Glomerular visceral epithelial cell (primary cell): Measurements from ENCODE around the gene PLEKHH1.
A peak's percentile ranks its signal among the peaks of the same experiment; 100 is the strongest.

Experiments
- DNase-seq: peaks from one replicate; pipeline ENCODE4 v3.0.0-alpha.2; 2016; ENCODE audit errors: extremely low spot score

Gene PLEKHH1

DNA sequence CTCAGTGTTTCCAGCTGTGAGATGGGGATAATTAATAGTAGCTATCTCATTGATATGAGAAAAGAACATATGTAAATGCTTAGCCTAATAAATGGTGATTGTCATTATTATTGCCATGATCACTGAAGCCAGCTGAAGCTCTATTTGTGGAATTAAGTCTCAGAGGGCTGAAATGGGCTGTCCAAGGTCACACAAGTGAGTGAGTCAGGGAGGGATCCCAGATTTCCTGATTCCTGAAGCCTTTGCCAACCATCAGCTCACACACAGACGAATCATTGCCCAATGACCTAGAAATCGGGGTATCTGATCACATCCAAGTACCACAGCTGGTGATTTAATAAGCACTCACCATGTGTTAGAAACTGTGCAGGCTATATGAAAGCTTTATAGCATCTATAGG is 23.0 kb upstream of the PLEKHH1 start:
- no peak for DNase-seq

DNA sequence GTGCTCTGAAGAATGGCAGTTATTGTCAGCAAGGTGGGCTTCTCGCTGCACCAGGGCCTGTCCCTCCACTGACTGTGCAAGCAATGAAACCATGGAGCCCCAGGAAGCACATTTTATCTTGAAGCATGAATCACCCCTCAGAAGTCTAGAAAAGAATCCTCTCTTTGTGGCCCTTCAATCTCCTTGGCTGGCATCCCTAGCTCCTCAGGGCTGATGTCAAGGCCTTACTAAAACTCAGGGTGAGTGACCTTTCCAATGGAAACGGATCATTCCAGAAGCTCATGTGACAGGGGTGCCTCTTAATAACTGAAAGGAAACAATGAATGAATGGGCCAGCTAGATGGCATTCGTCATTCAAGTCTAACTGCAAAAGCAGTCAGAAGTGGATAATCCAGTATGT is 22.3 kb upstream of the PLEKHH1 start:
- DNase-seq = no peak

DNA sequence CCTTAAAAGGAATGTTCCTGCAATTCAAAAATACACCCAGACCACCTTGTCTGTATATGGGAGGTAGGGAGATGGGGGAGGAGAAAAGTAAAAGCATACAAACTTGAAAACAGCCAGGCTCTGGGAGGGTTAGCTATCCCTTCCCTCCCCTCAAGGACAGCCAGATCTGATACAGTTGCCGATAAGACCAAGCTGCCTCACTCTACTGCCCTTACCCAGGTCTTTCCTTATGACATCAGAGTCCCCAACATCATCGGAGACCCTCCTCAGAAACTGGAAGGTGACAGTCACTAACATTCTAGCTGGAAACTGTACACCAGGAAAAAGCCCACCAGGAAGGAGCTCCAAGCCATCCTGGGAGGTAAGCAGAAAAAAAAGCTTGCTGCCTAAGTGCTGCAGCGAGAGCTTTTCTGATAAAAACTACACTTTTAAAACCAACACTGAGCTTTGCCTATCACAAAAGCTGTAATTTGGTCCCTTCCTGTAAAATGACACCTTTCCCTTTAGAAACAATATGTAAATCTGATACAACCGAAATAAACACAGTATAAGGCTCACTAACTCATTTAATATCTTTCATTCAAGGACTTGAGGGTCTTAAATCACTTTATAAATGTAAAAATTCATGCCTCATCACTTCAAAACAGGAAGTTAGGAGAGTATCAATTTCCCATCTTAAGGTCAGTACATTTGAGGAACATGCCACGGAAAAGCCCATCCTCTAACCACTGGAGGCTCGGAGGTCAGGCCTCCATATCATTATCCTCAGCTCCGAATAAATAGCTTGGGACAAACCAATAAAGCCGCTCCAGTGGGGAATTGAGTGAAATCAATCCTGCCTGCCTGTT is 20.4 kb upstream of the PLEKHH1 start:
- no peak for DNase-seq

DNA sequence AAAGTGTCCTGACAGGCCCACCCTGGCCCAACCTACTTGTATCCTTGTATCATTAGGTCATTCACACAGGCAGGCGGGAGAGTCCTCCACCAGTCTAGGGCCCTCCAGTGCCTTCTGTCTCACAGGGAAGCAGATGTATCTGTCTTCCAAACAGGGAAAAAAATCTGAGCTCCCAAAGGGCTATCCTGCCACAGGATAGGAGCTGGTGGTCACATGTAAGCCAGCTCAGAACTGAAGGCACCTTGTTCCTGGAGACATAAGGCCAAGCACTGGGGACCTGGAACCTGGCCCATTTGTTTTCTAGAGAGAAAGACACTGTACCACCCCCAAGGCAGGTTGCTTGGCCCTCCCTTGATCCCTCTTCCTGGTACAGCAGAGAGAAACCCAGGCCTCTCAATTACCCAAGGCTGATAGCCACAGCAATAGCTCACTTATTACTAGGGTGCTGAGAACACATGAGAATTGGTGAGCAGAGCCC is 19.4 kb upstream of the PLEKHH1 start:
- peak; percentile 21 for DNase-seq

DNA sequence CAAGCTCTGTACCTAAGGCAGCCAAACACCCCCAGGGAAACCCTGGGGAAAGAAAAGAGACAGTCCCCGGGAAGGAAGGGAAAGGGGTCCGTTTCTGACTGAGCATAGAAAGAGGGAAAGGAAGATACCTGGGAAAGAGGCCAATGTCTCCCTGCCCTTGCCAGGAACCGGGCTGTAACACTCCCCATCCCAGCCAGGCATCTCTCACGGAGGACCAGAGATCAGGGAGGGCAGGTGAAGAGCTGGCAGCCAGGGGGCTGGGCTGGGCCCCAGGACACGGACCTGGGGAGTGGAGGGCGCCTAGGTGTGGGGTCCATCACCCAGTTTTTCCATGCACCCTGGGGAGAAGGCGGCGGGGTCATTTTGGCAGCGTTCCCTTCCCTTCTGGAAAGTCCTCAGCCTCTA is 18.9 kb upstream of the PLEKHH1 start:
- DNase-seq = no peak

DNA sequence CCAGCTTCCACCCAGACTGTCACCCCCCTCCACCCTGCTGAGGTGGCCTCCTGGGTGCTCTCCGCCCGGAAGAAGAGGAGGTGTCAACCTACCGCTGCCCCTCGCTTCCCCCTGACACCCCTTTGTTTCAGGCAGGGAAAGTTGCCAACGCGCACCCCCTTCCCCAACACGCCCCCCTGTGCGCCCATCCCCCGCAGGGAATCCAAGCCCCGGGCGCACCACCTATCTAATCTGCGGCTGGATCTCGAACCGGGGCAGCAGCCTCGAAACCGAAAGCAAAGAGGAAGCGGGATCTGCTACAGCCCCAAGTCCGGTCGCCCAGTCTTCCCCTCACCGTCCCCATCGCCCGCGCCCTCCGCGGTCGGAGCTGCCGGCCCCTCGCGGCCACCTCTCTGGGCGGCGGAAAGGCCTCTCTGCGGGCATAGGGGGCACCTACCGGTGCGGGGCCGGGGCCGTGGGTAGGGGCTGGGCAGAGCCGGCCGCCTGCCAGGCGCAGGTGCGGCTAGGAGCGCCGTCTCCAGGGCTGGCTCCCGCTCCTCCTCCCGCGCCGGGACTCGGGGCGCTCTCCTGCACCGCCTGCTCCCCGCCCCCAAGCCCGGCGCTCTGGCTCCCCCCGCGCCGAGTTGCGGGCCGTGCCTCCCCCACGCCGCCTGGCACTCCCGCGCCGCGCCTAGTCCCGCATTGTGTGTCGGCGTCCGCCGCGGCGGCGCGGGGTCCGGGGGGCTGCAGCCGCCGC is 18.3 kb upstream of the PLEKHH1 start:
- peak; percentile 37 for DNase-seq

DNA sequence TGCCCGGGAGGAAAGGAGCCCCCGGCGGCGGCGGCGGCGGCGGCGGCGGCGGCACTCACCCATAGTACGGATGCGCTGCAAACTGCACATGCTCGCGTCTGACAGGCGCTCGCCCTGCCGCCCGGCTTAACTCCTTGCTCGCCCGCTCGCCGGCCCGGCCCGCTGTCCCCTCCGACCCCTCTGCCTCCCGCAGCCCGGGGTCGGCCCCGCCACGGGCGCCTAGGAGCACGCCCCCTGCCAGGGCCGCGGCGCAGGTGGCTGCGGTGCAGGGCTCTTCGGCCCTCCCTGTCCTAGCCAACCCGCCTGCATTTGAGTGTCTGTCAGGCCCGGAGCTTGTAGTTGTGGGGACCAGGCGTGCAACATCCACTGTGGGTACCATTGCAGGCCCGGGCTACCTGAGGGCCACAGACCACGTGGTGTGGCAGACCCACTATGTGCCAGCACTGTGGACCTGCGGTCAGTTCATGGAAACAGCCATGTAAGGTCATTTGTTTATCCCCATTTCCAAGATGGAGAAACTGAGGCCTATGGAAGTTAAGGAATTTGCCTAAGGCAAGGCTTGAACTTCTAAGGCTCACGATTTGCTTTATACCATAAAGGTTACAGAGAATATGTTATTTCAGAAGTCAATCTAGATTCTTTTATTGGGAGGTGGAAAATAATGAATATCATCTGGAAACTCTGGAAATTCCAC is 17.6 kb upstream of the PLEKHH1 start:
- DNase-seq = peak; percentile 25

DNA sequence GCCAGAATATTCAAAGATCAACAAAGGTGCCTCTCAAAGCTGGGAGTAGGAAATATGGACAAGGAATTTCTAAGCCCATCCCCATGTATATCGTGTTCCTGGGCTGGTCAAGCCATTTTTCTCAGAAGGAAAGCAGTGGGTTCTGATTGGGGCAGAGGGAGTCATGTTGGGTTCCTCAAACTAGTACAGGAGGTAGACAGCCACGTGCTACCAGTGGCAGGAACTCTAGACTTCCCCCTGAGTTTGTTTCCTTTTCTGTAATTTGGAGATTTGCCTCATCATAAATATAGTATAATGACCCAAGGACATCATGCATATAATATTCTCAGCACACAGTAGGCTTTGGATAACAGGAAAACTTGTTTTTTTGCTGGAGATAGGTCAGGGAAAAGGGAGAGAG is 16.4 kb upstream of the PLEKHH1 start:
- DNase-seq = no peak

DNA sequence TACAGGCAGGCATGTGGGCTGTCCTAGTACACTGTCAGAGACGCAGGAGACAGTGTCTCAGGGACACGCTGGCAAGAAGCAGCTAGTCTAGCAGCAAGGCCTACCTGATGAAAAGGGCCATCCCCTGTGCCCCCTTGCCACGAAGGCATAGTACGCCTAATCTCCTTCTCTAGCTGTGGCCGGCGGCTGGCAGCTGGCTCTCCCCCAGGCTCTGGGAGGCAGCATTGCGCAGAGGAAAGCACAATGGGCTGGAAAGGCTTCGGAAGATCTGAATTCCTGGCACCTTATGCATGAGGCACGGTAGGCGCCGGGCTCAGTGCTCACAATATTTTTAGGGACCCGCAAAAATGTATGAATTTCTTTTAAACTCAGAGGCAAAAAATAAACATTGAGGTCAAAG is 16.0 kb upstream of the PLEKHH1 start:
- peak; percentile 15 for DNase-seq

DNA sequence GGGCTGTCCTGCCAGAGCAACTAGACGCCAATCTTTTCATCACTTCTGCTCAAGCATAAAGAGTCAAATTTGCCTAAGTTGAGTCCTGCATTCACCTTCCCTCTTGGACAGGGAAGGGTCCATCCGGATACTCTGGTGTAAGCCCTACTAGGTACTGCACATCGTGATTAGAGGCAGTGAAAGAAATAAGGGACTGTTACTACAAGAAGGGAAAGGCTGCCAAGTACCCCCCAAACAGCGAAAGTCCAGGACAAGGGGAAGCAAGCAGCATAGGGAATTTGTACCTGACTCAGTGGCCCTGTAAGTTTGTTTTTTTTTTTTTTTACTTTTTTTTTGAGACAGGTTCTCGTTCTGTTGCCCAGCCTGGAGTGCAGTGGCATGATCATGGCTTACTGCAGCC is 13.7 kb upstream of the PLEKHH1 start:
- no peak for DNase-seq

DNA sequence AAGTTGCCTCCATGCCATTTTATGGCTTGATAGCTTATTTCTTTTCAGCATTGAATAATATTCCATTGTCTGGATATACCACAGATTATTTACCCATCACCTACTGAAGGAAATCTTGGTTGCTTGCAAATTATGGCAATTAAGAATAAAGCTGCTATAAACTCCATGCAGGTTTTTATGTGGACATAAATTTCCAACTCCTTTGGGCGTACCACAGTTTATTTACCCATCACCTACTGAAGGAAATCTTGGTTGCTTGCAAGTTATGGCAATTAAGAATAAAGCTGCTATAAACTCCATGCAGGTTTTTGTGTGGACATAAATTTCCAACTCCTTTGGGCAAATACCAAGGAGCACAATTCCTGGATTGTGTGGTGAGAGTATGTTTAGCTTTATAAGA is 12.6 kb upstream of the PLEKHH1 start:
- no peak for DNase-seq

DNA sequence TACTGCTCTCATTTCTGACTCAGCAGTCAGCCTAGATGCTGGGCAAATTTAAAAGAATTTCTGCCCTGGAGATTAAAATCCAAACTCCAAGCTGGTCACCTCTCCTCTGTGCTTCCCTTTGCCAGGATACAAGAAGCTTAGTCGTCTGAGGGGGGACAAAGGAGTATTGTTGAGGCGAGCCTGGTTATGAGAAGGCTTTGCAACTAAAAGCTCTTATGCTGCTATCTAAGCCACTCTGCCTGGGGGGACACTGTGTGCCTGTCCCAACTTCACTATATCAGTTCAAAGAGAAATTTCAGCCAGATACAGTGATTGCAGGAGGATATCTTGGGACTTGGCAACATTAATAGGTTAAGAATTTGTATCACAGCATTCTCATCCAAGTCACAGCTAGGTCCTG is 10.8 kb upstream of the PLEKHH1 start:
- DNase-seq = no peak

DNA sequence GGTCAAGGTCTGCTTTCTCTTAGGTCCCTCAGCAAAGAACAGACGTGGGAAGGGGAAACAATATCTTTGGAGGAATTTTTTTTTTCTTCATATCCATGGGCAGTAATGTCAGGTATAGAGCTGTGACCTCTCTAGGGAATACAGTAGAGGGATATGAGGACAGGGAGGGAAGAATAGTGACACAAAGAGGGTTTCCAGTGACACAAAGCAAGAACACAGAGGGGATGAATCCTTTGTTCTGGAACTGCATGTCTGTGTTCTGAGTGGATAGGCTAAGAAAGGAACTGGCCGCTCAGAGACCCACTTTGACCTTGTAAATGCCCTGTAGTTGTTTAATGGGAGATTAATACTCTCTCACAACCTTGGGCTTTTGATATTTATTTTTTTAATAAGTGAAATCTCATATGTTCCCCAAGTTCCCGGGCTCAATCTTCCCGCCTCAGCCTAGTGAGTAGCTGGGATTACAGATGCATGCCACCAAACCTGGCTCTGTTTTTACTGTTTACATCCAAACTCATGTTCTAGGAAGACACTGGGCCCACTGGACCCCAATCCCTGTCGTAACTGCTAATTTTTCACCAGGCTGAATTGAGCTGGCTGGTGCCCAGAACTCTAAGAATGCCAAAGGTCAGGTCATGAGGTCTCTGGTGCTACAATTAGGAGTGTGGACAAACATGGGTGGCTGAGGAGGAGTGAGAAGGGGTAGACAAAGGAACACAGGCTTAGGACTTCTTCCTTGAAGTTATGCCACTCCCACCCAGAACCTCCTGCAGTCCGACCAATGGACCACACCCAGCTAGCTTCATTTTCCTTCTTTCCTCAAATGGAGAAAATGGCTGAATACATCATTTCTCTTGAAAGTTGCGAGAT is 9.1 kb upstream of the PLEKHH1 start:
- DNase-seq = no peak

DNA sequence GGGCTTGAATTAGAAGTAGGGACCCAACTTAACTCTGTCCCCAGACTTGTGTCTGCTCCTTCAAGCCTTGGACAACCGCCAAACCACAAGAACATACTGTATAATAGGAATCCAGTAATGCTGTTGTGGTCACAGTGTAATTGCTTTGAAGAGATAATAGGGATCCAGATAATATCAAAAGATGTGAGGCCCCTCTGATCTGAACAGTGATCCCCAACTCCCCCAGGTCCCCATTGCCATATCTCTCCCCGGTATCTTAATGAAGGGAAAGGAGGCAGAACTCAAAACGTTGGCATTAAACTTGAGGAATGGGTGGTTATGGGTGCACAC is 8.5 kb upstream of the PLEKHH1 start:
- DNase-seq = peak; percentile 35

DNA sequence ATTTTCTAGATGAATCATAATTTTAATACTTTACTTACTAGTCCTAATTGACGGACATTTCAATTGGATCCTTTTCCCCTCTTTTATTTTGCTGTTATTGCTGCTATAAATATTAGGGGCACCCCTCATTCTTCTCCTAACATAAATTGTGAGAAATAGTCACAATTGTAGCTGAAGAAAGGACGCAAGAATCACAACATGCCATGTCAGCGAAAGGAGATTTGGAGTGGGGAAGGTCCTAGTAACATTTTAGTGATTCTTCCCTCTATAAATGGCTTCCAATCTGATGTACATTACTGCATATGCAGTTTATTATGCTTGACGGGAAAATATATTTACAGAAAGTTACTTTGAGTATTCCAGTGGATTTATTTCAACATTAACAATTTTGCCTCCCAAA is 7.7 kb upstream of the PLEKHH1 start:
- DNase-seq = no peak

DNA sequence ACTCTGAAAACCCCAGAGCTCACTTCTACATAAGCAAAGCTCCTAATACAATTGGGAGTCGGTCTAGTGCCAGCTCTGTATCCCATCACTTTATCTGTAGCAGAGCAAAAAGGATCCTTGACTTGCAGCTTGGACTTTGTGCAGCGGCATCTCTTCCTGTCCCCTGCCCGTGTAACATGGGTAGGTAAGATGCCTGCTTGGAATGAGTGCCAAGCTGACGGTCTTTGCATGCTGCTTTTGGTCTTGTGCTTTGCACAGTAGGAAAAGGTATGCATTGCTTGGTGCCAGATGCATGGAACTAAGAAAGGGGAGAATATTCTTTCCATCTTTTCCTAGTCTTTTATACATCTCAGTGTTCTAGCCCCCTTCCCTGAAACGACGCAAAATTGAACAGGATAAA is 6.9 kb upstream of the PLEKHH1 start:
- no peak for DNase-seq

DNA sequence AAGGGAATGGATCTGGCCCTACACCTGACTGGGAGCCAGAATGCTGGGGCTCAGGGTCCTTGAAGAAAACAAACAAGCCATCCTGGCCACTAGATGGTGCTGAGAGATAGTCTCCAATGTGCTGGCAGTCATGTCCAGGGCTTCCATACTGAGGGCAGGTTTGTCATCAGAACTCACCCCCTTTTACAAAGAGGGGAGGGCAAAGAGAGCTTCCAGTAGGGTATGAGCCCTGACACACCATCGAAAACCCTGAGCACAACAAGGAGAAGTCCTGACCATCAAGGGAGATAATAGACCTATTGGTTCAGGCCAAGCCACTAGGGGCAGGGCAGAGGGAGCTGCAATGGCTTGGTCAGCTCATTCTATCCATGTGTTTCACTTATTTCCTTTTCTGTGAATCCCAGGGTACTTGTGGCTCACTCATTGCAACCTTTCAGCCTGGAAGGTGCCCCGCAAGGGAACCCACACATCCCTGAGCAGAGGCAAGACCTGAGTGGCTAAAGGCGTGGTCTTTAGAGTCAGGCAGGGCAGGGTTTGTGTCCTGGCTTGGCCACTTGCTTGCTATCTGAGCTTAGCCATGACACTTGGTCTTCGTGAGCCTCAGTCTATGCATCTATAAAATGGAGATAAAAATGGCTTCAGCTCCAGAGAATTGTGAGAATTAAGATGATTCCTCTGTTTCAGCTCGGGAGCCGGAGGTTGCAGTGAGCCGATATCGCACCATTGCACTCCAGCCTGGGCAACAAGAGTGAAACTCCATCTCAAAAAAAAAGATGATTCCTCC is 6.2 kb upstream of the PLEKHH1 start:
- peak; percentile 60 for DNase-seq

DNA sequence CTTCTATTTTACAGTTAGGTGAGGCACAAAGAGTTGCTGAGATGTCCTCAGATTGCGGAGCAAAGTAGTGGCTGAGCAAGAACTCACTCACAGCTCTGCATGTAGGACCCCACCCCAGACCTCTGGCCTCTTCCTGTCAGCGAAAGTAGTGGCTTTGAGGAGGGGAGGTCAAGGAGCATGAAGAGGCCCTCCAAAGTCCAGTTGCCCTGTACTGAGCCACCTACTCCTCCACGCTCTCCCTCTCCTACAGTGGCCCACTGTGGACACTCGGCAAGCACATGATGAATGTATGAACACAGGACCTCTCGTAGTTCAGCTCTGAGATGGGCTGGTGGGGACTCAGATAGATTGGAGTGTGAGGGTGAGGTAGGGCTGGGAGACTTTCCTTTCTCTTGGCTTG is 5.3 kb upstream of the PLEKHH1 start:
- DNase-seq = no peak

DNA sequence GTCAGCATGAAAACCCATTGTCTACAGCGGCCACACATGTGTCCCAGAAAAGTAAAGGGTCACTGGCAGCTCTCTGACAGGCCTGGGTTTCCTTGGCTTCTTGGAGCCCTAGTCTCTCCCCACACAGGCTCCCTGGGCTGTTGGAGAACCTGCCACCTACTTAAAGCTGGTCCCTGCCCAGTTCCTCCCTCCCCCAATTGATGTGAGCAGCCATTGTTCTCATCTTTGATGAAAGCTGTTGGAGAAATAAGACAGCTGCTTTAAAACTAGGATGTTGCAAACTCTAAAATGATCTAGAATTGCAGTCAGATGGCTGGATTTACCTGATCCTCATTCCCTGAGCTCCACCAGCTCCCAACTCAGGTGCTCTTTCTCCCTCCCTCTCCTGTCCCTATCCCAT is 4.8 kb upstream of the PLEKHH1 start:
- no peak for DNase-seq

DNA sequence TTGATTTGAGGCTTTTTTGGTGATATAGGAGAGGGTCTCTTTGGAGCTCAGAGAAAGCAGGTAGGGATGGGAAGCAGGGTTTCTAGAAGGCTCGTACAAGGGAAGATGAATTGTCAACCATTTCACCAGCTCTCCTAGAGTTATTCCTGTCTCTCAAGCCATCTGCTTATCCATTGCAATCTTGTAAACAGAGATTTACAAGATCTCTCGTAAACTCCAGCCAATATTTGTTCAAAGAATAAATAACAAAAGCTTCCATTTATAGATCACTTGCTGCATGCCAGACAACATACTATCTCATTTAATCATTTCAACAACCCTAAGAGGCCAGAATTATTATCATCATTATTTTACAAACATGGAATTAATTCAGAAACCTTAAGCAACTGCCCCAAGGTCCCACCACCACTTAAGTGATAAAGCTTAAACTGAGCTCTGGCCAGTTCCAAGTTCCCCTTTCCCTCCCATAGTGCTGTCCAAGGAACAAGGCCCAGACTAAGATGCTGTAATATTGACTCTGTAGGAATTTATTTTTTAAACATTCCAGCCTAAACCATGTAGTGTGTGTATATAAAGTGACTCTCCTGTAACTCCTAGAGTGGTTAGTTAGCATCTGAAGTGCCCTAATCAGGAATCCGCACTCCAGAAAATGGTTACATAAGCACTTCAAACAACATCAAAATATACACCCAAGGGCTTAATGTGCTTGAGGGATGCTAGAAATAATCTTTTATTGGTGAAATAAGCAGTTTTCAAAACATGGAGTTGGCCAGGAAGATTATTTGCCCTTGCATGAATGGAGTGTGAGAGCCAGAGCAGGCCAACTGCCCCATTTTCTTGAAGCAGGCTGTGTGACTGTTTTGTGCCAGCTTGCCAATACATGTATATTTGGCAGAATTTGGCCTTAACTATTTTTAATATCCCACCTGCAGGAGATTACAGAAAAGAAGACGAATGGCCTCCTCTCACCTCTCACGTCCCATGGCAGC is 2.8 kb upstream of the PLEKHH1 start:
- DNase-seq = no peak
